ENCODE measurements around the gene ITPRIP. TPM values are rescaled to one million over a fixed set of nuclear protein-coding genes. Genes with fewer than 3 reads are reported as not detected.

Gene ITPRIP
- polyA plus RNA-seq, 1 of the 3 experiments (the other 2 are of a cell fraction): 22.1 TPM

DNA sequence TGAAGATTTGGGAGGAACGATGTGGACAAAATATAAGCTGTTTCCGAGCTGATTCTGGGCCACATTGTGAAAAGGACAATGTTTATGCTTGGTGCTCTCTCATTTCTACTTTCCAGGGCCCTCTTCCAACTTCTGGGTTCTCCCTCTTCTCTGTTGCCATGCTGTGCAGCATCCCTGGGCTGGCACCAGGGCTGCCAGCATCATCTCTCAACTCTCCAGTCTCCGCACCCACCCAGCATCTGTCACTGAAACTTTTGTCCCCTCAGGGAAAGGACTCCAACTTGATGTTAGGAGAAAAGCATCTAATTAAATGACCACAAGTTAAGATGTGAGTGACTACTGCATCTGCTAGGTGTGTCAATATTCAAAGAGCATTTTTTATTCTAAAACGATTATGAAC lies 42.1 kb upstream of the ITPRIP start:
- H3K4me1 ChIP-seq (ENCODE audit: control insufficient read depth in 1 of 2, insufficient read depth in 2 of 2, low read depth in 1 of 2, low read length in 1 of 2): no peaks in the 10 kb centered on the region
- no peak overlapping the region for H3K4me3 ChIP-seq (ENCODE audit: low read depth in 2 of 2, low read length in 1 of 2)
- CTCF ChIA-PET: interaction anchor here (1.4 to 3.8 kb wide), 5 partner anchors 12 to 200 kb away, joined by 3 to 19 read pairs (median 8); partner anchors contain the start of gene CFAP58
- H3K9me2 ChIP-seq: no peaks in the 10 kb centered on the region
- no peaks in the 10 kb centered on the region; the same call in 1 of the 2 replicates for H3K27me3 ChIP-seq (ENCODE audit: insufficient read depth)
- no peaks in the 10 kb centered on the region for H3K36me3 ChIP-seq (replicated peaks in 1 of 2; ENCODE audit: control insufficient read depth in 1 of 2, insufficient read depth in 2 of 2, low read length in 1 of 2)
- 52% methylated on average over 4 of the region's 4 CpGs for WGBS (ENCODE audit: low lambda C conversion rate)
- no peak overlapping the region for H2AFZ ChIP-seq (ENCODE audit: low read depth)
- no peaks in the 10 kb centered on the region for H4K20me1 ChIP-seq (ENCODE audit: insufficient read depth)
- H3K9ac ChIP-seq: no peak overlapping the region
- H3K4me2 ChIP-seq: no peak overlapping the region
- POLR2A ChIA-PET: no interaction called here
- no peaks in the 10 kb centered on the region for H3F3A ChIP-seq (replicated peaks; ENCODE audit: insufficient read depth)
- DNase-seq: no peak
- no peak for TF ChIP-seq SIN3A (IDR thresholded peaks at IDR 0.05; ENCODE audit: borderline replicate concordance, low read depth, low read length)
- TF ChIP-seq, protein P1, sequence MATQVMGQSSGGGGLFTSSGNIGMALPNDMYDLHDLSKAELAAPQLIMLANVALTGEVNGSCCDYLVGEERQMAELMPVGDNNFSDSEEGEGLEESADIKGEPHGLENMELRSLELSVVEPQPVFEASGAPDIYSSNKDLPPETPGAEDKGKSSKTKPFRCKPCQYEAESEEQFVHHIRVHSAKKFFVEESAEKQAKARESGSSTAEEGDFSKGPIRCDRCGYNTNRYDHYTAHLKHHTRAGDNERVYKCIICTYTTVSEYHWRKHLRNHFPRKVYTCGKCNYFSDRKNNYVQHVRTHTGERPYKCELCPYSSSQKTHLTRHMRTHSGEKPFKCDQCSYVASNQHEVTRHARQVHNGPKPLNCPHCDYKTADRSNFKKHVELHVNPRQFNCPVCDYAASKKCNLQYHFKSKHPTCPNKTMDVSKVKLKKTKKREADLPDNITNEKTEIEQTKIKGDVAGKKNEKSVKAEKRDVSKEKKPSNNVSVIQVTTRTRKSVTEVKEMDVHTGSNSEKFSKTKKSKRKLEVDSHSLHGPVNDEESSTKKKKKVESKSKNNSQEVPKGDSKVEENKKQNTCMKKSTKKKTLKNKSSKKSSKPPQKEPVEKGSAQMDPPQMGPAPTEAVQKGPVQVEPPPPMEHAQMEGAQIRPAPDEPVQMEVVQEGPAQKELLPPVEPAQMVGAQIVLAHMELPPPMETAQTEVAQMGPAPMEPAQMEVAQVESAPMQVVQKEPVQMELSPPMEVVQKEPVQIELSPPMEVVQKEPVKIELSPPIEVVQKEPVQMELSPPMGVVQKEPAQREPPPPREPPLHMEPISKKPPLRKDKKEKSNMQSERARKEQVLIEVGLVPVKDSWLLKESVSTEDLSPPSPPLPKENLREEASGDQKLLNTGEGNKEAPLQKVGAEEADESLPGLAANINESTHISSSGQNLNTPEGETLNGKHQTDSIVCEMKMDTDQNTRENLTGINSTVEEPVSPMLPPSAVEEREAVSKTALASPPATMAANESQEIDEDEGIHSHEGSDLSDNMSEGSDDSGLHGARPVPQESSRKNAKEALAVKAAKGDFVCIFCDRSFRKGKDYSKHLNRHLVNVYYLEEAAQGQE (IDR thresholded peaks at IDR 0.05; ENCODE audit: low read depth, low read length): no peak
- TF ChIP-seq, protein P2, sequence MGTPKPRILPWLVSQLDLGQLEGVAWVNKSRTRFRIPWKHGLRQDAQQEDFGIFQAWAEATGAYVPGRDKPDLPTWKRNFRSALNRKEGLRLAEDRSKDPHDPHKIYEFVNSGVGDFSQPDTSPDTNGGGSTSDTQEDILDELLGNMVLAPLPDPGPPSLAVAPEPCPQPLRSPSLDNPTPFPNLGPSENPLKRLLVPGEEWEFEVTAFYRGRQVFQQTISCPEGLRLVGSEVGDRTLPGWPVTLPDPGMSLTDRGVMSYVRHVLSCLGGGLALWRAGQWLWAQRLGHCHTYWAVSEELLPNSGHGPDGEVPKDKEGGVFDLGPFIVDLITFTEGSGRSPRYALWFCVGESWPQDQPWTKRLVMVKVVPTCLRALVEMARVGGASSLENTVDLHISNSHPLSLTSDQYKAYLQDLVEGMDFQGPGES (IDR thresholded peaks at IDR 0.05; ENCODE audit: low read depth, low read length): no peak
- TF ChIP-seq TEAD4 (IDR thresholded peaks at IDR 0.05; ENCODE audit: borderline replicate concordance, insufficient read depth): no peak
- TF ChIP-seq CHD2 (IDR thresholded peaks at IDR 0.05; ENCODE audit: low read length, partially characterized antibody): no peak
- TF ChIP-seq, protein P3, sequence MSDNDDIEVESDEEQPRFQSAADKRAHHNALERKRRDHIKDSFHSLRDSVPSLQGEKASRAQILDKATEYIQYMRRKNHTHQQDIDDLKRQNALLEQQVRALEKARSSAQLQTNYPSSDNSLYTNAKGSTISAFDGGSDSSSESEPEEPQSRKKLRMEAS (IDR thresholded peaks at IDR 0.05; ENCODE audit: low read depth): no peak
- no peak for TF ChIP-seq RCOR1 (IDR thresholded peaks at IDR 0.05; ENCODE audit: low read length)
- TF ChIP-seq FOXJ3 (CRISPR knock-in tag; IDR thresholded peaks at IDR 0.05): no peak
- TF ChIP-seq, protein P4, sequence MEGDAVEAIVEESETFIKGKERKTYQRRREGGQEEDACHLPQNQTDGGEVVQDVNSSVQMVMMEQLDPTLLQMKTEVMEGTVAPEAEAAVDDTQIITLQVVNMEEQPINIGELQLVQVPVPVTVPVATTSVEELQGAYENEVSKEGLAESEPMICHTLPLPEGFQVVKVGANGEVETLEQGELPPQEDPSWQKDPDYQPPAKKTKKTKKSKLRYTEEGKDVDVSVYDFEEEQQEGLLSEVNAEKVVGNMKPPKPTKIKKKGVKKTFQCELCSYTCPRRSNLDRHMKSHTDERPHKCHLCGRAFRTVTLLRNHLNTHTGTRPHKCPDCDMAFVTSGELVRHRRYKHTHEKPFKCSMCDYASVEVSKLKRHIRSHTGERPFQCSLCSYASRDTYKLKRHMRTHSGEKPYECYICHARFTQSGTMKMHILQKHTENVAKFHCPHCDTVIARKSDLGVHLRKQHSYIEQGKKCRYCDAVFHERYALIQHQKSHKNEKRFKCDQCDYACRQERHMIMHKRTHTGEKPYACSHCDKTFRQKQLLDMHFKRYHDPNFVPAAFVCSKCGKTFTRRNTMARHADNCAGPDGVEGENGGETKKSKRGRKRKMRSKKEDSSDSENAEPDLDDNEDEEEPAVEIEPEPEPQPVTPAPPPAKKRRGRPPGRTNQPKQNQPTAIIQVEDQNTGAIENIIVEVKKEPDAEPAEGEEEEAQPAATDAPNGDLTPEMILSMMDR (IDR thresholded peaks at IDR 0.05): no peak
- no peaks in the 10 kb centered on the region for H3K79me2 ChIP-seq (ENCODE audit: insufficient read depth)
- H3K27ac ChIP-seq (ENCODE audit: low read depth in 2 of 2, low read length in 1 of 2): no peak overlapping the region
- no peaks in the 10 kb centered on the region for H3K9me3 ChIP-seq

Measured in SK-N-SH (cell line).